CD4-positive, alpha-beta T cell (primary cell): Measurements from ENCODE around the gene EHHADH. TPM values are rescaled to one million over a fixed set of nuclear protein-coding genes. Genes with fewer than 3 reads are reported as not detected.
A peak's percentile ranks its signal among the peaks of the same experiment; 100 is the strongest.

Source experiments
- ATAC-seq: fragments of 200-7000 bp; cut with Tn5 transposase; one replicate; pipeline ENCODE4 v1.10.0; 2022; ENCODE audit warnings: mild to moderate bottlenecking; ENCODE audit not compliant: poor library complexity
- CTCF ChIA-PET: fragments of 350-600 bp; sonication (Branson Sonifier 250); formaldehyde crosslinking; loops from one replicate; lab custom pipeline; 2021; ENCODE audit warnings: antibody characterized with exemption, inconsistent platforms; lab: Charles Lee
- POLR2A ChIA-PET: fragments of 350-600 bp; sonication (Branson Sonifier 250); formaldehyde crosslinking; loops from one replicate; lab custom pipeline; 2021; ENCODE audit warnings: antibody characterized with exemption, inconsistent platforms; lab: Charles Lee
- DNase-seq, 14 experiments: peaks; one replicate each; pipeline ENCODE4 v3.0.0-alpha.2; 2013 to 2020; ENCODE audit warnings: mixed read lengths in 2 of 14
- H3K27ac ChIP-seq, 2 donors: one replicate each; pipeline versions ENCODE4 v1.5.1 to v1.7.0; 2013; ENCODE audit warnings: low read length in 2 of 2, low read depth in 1 of 2, mild to moderate bottlenecking in 1 of 2
- H3K27me3 ChIP-seq, 2 experiments: 1 replicate in 1 of 2; 2 replicates in 1 of 2; pipeline versions ENCODE4 v1.6.1 to v1.7.0; 2013; ENCODE audit warnings: low read length in 2 of 2, control low read depth in 1 of 2, mild to moderate bottlenecking in 1 of 2, moderate library complexity in 1 of 2; ENCODE audit not compliant: insufficient read depth in 2 of 2, control insufficient read depth in 1 of 2
- H3K36me3 ChIP-seq: one replicate; pipeline ENCODE4 v1.6.1; 2013; ENCODE audit warnings: low read length, control low read depth; ENCODE audit not compliant: insufficient read depth
- H3K4me1 ChIP-seq: one replicate; pipeline ENCODE4 v1.6.1; 2013; ENCODE audit warnings: low read length, control low read depth; ENCODE audit not compliant: insufficient read depth
- H3K4me3 ChIP-seq: one replicate; pipeline ENCODE4 v1.5.1; 2013; ENCODE audit warnings: mild to moderate bottlenecking, low read length, moderate library complexity
- H3K9me3 ChIP-seq, 2 experiments: 1 replicate in 1 of 2; 2 replicates in 1 of 2; pipeline versions ENCODE4 v1.6.1 to v1.7.0; 2013; ENCODE audit warnings: low read length in 2 of 2, mild to moderate bottlenecking in 2 of 2, control low read depth in 1 of 2, moderate library complexity in 1 of 2; ENCODE audit not compliant: control insufficient read depth in 1 of 2, insufficient read depth in 1 of 2
- H3K27ac Mint-ChIP-seq: one replicate; pipeline ENCODE4 v1.8.0; 2020; ENCODE audit warnings: mixed read lengths
- H3K27me3 Mint-ChIP-seq: one replicate; pipeline ENCODE4 v1.8.0; 2021; ENCODE audit warnings: mixed read lengths
- H3K36me3 Mint-ChIP-seq: one replicate; pipeline ENCODE4 v1.8.0; 2021; ENCODE audit warnings: low read depth, mixed read lengths
- H3K4me1 Mint-ChIP-seq: one replicate; pipeline ENCODE4 v1.8.0; 2021; ENCODE audit warnings: low read depth, mixed read lengths
- H3K4me3 Mint-ChIP-seq: one replicate; pipeline ENCODE4 v1.8.0; 2020; ENCODE audit warnings: mild to moderate bottlenecking, mixed read lengths
- H3K9me3 Mint-ChIP-seq: one replicate; pipeline ENCODE4 v1.8.0; 2020; ENCODE audit warnings: mixed read lengths
- CTCF ChIP-seq: fragments of 200-600 bp; IDR thresholded peaks from one replicate; pipeline ENCODE4 v1.8.0; 2022; ENCODE audit warnings: antibody characterized with exemption, mild to moderate bottlenecking
- intact Hi-C, 2 experiments: fragments of 100-400 bp; cut with DNase I in 1 of 2; cut with micrococcal nuclease in 1 of 2; formaldehyde crosslinking; loops; one replicate each; pipeline versions ENCODE4 v1.15.1 to v1.9.0; 2023 to 2025; cut with DNase I, micrococcal nuclease
- total RNA-seq, 174 experiments: library from RNA in 2 of 174; stranded (reverse) in 2 of 174; gene quantifications; one replicate each; pipeline ENCODE4 v1.2.3 and lab custom pipeline; 2021 to 2026

Gene EHHADH
- total RNA-seq, 2 experiments from 2014 or later: 0.11 to 0.52 TPM

GRCh38 chr3:185151964-185152409, 101.9 kb downstream of the EHHADH start:
- H3K4me3 Mint-ChIP-seq: peak overlapping the region; percentile 75
- H3K27me3 Mint-ChIP-seq: peaks cover 30% of the 10 kb centered on the region
- Histone ChIP-seq H3K4me1 (peaks cover 9% of the 10 kb centered on the region), H3K36me3 (no peaks in the 10 kb centered on the region), H3K27me3 (peaks cover 21 to 65% of the 10 kb centered on the region in 2 experiments), H3K27ac (no peak overlapping the region), H3K4me3 (no peak overlapping the region), H3K9me3 (no peaks in the 10 kb centered on the region)
- ATAC-seq (no peak), DNase-seq (no peak)
- TF ChIP-seq CTCF: no peak
- ChIA-PET POLR2A (no interaction called here), CTCF (no interaction called here)
- no peaks in the 10 kb centered on the region for H3K4me1 Mint-ChIP-seq
- H3K27ac Mint-ChIP-seq: no peak overlapping the region
- no peaks in the 10 kb centered on the region for H3K9me3 Mint-ChIP-seq
- H3K36me3 Mint-ChIP-seq: no peaks in the 10 kb centered on the region
- intact Hi-C loops: no loop called here

- no peak for DNase-seq
- no peaks in the 10 kb centered on the region for H3K9me3 Mint-ChIP-seq
- H3K27ac Mint-ChIP-seq: no peak overlapping the region
- no peak for ATAC-seq
- peak overlapping the region; percentile 21 for H3K4me3 Mint-ChIP-seq
- POLR2A ChIA-PET: no interaction called here
- H3K27ac ChIP-seq: no peak overlapping the region
- no peaks in the 10 kb centered on the region for H3K36me3 Mint-ChIP-seq
- H3K9me3 ChIP-seq: no peaks in the 10 kb centered on the region
- peaks cover 23% of the 10 kb centered on the region for H3K27me3 Mint-ChIP-seq
- no peak for TF ChIP-seq CTCF
- no peaks in the 10 kb centered on the region for H3K4me1 Mint-ChIP-seq
- intact Hi-C loops: no loop called here
- peaks cover 21 to 65% of the 10 kb centered on the region in 2 experiments for H3K27me3 ChIP-seq
- no peaks in the 10 kb centered on the region for H3K36me3 ChIP-seq
- CTCF ChIA-PET: no interaction called here
- H3K4me3 ChIP-seq: no peak overlapping the region
- peaks cover 9% of the 10 kb centered on the region for H3K4me1 ChIP-seq
Measured at GRCh38 chr3:185151101-185151963, 102.5 kb downstream of the EHHADH start.

GRCh38 chr3:185150561-185150960, 103.3 kb downstream of the EHHADH start:
- DNase-seq: no peak
- Mint-ChIP-seq H3K36me3 (no peaks in the 10 kb centered on the region), H3K4me1 (no peaks in the 10 kb centered on the region), H3K9me3 (no peaks in the 10 kb centered on the region), H3K4me3 (no peak overlapping the region), H3K27ac (no peak overlapping the region), H3K27me3 (peaks cover 23% of the 10 kb centered on the region)
- intact Hi-C loops: no loop called here
- Histone ChIP-seq H3K27ac (no peak overlapping the region), H3K9me3 (no peaks in the 10 kb centered on the region), H3K4me1 (peaks cover 9% of the 10 kb centered on the region), H3K4me3 (no peak overlapping the region), H3K36me3 (no peaks in the 10 kb centered on the region), H3K27me3 (peaks cover 21 to 65% of the 10 kb centered on the region in 2 experiments)
- ATAC-seq: no peak
- TF ChIP-seq CTCF: no peak
- ChIA-PET CTCF (no interaction called here), POLR2A (no interaction called here)
